ENCODE results near the gene GRID2IP.
"Not testable (repeated sequence)": the region's sequence is repeated elsewhere in the genome, so short reads cannot be mapped to it uniquely, and the experiment has no call there.

Gene GRID2IP

GRCh38 chr7:6551016-6551511 lies at the start of gene GRID2IP:
GRID2IP (minus strand) TSS chr7:6551461; CDS start chr7:6551436, 25 bp downstream.
- no peak for DNase-seq (ENCODE audit: low spot score)

- DNase-seq (ENCODE audit: low spot score): no peak
Measured at GRCh38 chr7:6600093-6600492, 48.8 kb upstream of the GRID2IP start.

GRCh38 chr7:6590645-6591110 lies 39.4 kb upstream of the GRID2IP start:
- DNase-seq (ENCODE audit: low spot score): no peak

- peak; percentile 84 for DNase-seq (ENCODE audit: low spot score)
Measured at GRCh38 chr7:6589829-6590644, 38.8 kb upstream of the GRID2IP start, which contains the start of gene INTS15. INTS15 (plus strand) TSS chr7:6590021; CDS start chr7:6590284, 263 bp downstream.

GRCh38 chr7:6589151-6589828 lies 38.0 kb upstream of the GRID2IP start:
- no peak for DNase-seq (ENCODE audit: low spot score)

- DNase-seq (ENCODE audit: low spot score): no peak
Measured at GRCh38 chr7:6588566-6588965, 37.3 kb upstream of the GRID2IP start.

GRCh38 chr7:6585746-6586432 lies 34.6 kb upstream of the GRID2IP start:
- DNase-seq (ENCODE audit: low spot score): not testable (repeated sequence)

- no peak for DNase-seq (ENCODE audit: low spot score)
Measured at GRCh38 chr7:6579446-6579845, 28.2 kb upstream of the GRID2IP start.

- DNase-seq (ENCODE audit: low spot score): no peak
Measured at GRCh38 chr7:6578114-6579084, 27.1 kb upstream of the GRID2IP start.

- peak; percentile 57 for DNase-seq (ENCODE audit: low spot score)
Measured at GRCh38 chr7:6577369-6578113, 26.3 kb upstream of the GRID2IP start, which contains the start of gene ZDHHC4. ZDHHC4 (plus strand) TSS chr7:6577454; CDS start chr7:6580562, 3,108 bp downstream.

- DNase-seq (ENCODE audit: low spot score): not testable (repeated sequence)
Measured at GRCh38 chr7:6576867-6577368, 25.7 kb upstream of the GRID2IP start.

GRCh38 chr7:6576024-6576866 lies 25.0 kb upstream of the GRID2IP start:
- DNase-seq (ENCODE audit: low spot score): no peak

GRCh38 chr7:6575281-6576023 lies 24.2 kb upstream of the GRID2IP start:
- DNase-seq (ENCODE audit: low spot score): no peak

GRCh38 chr7:6571160-6571779 lies 20.0 kb upstream of the GRID2IP start:
- DNase-seq (ENCODE audit: low spot score): no peak

- DNase-seq (ENCODE audit: low spot score): no peak
Measured at GRCh38 chr7:6567886-6568285, 16.6 kb upstream of the GRID2IP start.

GRCh38 chr7:6565655-6566054 lies 14.4 kb upstream of the GRID2IP start:
- no peak for DNase-seq (ENCODE audit: low spot score)

- no peak for DNase-seq (ENCODE audit: low spot score)
Measured at GRCh38 chr7:6563936-6564770, 12.9 kb upstream of the GRID2IP start.
